ENCODE results near the gene C2orf42.
"Not testable (repeated sequence)": the region's sequence is repeated elsewhere in the genome, so short reads cannot be mapped to it uniquely, and the experiment has no call there.

C2orf42 gene

DNA sequence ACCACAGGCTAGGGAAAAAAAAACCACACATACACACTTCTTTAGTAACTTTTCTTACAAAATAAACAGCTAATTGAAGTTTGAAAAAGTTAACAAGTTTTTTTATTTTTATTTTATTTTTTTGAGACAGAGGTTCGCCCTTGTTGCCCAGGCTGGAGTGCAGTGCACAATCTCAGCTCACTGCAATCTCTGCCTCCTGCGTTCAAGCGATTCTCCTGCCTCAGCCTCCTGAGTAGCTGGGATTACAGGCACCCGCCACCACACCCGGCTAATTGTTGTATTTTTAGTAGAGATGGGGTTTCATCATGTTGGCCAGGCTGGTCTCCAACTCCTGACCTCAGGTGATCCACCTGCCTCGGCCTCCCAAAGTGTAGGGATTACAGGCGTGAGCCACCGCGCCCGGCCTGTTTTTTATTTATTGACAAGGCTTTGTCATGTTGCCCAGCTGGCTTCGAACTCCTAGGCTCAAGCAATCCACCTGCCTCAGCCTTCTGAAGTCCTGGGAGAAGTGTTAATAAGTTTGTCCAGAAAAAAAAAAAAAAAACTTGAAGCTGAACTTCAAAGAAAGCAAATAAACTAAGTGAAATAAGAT, 21.1 kb downstream of the C2orf42 start:
- not testable (repeated sequence) for DNase-seq

DNA sequence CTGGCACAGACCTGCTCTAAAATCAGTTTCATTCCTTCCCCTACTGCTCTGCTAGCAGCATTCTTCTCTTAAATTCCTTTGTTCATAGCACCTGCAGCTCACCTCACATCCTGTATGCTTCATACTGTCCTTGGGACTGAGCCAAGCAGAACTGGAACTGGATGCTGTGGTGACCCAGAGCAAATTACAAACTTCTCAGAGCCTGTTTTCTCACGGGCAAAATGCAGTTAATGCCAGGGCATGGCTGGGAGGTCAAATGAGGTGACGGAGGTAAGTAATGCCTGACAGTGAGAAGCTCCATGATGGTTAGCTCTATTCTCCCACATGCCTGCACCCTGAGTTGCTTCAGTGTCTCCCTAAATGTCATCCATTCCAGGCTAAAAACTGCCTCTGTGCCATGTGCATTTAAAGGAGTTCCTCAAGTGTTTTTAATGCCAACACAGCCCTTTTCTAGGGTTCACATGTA, 29.7 kb downstream of the C2orf42 start:
- DNase-seq: no peak

DNA sequence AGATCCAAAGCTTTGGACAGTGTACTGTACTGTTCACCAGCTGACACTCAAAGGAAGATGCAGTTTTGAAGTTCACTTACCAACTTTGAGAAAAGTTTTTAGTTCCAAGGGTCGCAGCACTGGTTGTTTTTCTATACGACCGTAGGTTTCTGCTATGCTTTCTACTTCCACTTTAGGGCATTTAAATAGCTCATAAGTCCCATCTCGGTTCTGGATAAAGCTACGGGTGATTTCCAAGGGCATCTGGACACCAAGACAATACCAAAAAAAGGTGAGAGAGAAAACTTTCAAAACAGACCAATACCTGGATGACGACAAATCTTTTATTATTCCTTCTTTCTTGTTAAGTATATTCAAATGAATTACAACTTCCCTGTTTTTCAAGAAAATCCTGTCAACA, 30.3 kb downstream of the C2orf42 start:
- no peak for DNase-seq

GRCh38 chr2:70149130-70149686, 41.6 kb downstream of the C2orf42 start:
- DNase-seq: not testable (repeated sequence)

- DNase-seq: not testable (repeated sequence)
Measured at GRCh38 chr2:70148211-70148760, 42.5 kb downstream of the C2orf42 start.

DNA sequence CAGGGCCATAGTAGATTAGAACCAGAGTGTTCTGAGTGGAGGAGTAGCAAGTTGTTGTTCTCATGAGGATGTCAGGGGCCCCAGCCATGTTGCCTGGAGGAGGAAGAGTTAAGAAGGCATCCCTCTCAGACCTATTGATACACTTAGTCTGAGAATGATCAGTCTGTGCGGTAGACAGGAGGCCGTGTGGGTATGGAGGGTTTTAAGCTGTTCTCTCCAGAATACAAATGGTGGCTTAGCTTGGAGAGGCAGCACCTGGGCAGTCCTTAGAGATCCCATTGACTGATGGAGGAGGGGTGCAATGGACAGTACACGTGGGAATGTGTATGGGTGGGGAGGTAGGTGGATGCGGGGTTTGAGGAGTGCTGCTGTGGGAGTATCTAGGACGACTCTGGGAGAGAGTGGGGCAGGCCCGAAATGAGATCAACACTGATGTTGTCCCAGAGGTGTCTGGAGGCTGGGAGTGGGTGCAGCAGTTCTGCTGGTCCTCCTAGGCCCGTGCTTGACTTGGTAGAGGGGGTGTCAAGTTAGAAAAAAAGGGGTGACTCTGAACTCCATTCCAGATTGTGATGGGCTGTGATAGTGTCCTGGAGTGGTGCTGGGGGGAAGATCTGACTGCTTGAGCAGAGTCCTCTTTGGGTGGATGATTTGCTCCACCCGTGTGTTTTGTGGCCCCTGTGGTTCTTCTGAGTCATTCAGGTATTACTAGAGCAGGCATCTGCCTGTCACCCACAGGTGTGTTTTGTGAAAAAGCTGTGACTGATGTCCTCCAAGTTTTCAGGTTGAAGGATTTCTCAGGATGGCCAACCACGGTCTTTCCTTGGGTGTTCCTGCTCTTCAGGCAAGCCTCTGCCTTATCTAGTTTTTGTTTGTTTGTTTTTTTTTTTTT, 44.7 kb downstream of the C2orf42 start:
- no peak for DNase-seq

DNA sequence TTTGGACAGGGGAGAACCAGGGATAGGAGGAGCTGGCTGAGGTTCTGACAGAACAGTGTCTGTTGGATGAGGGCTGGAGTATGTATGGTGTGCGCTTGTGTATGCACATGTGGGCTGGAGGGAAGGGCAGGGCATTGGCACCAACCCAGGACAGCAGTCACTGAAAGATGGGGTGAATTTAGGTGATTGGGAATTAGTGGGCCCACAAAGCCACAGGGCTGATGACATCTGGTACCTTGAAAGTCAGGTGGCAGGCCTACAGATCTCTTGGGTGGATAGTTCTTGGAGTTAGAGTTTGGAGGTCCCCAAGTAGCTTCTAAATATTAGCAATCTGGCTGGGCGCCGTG, 45.7 kb downstream of the C2orf42 start:
- no peak for DNase-seq

- DNase-seq: no peak
Measured at GRCh38 chr2:70144443-70145143, 46.2 kb downstream of the C2orf42 start.

- peak; percentile 55 to 58 for DNase-seq
Measured at GRCh38 chr2:70143314-70144150, 47.3 kb downstream of the C2orf42 start.

- peak; percentile 100 for DNase-seq
Measured at GRCh38 chr2:70142590-70143313, 48.1 kb downstream of the C2orf42 start.

- DNase-seq: no peak
Measured at GRCh38 chr2:70141902-70142589, 48.8 kb downstream of the C2orf42 start.

DNA sequence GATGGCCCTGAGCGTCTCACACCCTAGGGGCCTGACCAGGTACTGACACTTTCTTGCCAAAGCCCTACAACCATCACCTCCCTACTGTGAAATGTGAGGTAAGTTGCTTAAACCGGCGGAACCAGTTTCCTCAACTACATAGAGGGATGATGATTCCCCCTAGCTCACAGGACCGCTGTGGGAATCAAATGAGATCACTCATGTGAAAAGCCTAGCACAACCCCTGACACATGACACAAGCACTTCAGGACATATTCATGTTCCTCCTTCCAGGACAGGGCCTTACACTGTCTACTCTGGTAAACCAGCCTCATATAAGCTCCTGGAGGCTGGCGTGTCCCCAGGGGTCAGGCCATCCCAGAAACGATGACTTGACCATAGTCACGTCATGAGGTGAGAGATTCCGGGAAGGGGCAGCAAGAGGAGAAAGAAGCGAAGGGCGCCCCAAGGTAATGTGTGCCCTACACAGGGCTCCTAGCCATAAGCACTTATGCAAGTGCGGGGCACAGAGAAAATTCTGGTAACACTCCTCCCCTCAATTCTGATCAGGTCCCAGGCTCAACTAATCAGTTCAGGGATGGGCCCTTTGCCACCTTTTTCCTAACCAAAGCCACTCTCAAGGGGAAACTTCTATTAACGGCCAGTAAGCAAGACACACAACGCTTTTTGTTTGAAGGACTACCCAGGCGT, 49.5 kb downstream of the C2orf42 start:
- DNase-seq: peak; percentile 95 to 97

- DNase-seq: no peak
Measured at GRCh38 chr2:70140791-70141211, 50.0 kb downstream of the C2orf42 start.

GRCh38 chr2:70134323-70134983, 56.4 kb downstream of the C2orf42 start:
- DNase-seq: not testable (repeated sequence)

DNA sequence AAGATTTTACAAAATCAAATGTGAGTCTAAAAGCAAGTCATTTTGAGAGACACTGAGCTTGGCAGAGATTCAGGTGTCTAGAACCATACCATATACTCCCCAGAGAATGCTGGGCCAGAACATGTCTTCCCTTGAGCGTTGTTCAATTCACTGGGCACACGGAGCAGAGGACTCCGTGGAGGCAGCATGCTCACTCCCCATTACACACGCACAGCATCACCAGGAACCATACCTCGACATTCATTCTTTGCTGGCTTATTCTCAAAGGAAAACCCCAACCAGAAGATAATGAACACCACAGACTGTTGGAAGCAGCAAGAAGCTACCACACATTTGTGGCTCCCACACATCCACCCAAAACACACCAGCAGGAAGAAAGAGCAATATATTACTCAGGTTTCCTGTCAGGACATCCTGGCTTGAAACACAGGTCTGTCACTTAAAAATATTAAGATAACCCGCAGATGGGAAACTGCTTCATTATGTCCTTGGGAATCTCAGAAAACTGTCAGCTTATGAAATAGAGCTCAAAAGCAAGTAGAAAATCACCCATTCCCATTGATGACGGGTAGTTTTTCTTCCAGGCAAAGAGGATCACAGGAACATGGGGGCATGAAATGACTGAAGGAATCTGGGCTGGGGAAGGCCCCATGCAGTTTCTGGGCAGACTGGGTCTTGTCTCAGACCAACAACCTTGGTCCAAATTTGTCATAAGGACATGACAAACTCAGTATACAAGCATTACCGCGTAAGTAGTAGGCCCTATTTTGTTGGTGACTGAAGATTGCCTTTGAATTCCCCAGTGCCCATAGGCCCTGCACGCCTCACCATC, 57.1 kb downstream of the C2orf42 start:
- DNase-seq: no peak

GRCh38 chr2:70133127-70133452, 57.7 kb downstream of the C2orf42 start:
- no peak for DNase-seq

DNA sequence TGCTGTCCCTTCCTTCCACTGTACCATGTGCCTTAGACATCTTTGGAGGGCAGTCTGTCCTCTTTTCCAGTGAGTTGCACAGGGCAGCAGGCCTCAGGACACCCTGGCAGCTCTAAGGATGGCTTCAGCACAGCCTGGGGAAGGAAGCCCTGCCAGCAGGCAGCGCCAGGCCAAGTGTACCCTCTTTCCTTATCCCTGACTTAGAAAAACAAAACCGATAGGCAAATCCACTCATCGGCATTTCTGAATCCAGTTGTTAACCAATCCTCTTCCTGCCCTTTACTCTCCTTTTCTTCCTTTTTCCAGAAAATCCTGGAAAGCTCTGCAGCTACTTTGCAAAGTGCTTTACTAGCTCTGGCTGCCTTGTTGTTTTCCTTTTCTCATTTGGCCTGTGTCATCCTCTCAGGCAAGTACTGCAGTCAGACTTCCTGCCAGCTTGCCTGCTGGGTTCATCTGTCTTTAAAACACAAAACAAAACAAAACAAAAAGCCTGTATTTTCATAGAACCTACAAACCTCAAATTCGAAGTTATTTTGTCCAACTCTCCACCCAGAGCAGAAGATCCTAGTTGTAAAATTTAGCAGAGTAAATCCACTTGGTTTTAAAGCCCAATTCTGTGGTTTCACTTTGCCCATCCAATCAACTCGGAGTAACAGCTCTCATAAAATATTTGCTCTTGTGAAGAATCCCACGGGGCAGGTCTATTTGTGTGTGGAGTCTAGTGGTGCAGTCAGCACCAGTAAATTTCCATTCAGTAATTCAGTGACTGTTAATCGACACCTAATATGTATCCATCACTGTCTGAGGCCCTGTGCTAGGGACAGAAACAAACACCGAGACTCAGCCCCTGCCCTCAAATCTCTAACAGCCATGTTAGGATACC, 58.3 kb downstream of the C2orf42 start:
- DNase-seq: peak in 1 of 2 donors; percentile 36
